Measurements from ENCODE around the gene HTATSF1.
A peak's percentile ranks its signal among the peaks of the same experiment; 100 is the strongest.

Gene HTATSF1, protein sequence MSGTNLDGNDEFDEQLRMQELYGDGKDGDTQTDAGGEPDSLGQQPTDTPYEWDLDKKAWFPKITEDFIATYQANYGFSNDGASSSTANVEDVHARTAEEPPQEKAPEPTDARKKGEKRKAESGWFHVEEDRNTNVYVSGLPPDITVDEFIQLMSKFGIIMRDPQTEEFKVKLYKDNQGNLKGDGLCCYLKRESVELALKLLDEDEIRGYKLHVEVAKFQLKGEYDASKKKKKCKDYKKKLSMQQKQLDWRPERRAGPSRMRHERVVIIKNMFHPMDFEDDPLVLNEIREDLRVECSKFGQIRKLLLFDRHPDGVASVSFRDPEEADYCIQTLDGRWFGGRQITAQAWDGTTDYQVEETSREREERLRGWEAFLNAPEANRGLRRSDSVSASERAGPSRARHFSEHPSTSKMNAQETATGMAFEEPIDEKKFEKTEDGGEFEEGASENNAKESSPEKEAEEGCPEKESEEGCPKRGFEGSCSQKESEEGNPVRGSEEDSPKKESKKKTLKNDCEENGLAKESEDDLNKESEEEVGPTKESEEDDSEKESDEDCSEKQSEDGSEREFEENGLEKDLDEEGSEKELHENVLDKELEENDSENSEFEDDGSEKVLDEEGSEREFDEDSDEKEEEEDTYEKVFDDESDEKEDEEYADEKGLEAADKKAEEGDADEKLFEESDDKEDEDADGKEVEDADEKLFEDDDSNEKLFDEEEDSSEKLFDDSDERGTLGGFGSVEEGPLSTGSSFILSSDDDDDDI

DNA sequence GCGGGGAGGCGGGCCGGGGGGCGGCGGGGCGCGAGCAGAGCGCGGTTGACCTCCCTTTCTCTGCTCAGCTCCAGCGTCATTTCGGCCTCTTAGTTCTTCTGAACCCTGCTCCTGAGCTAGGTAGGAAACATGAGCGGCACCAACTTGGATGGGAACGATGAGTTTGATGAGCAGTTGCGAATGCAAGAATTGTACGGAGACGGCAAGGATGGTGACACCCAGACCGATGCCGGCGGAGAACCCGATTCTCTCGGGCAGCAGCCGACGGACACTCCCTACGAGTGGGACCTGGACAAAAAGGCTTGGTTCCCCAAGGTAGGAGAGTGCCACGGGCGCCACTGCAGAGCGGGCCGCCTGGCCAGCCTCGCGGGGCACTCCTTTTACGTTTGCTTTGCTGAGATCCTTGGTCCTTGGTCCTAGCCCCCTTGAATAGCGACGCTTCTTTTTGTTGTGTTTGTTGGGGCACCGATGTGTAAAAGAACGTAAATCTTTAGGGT, at the start of gene HTATSF1:
HTATSF1 (plus strand) TSS at position 37 of the 497 bp plus-strand sequence; CDS start at position 130, 93 bp downstream.
- TF ChIP-seq, protein P1, sequence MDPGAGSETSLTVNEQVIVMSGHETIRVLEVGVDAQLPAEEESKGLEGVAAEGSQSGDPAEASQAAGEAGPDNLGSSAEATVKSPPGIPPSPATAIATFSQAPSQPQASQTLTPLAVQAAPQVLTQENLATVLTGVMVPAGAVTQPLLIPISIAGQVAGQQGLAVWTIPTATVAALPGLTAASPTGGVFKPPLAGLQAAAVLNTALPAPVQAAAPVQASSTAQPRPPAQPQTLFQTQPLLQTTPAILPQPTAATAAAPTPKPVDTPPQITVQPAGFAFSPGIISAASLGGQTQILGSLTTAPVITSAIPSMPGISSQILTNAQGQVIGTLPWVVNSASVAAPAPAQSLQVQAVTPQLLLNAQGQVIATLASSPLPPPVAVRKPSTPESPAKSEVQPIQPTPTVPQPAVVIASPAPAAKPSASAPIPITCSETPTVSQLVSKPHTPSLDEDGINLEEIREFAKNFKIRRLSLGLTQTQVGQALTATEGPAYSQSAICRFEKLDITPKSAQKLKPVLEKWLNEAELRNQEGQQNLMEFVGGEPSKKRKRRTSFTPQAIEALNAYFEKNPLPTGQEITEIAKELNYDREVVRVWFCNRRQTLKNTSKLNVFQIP (CRISPR knock-in tag; IDR thresholded peaks at IDR 0.05; ENCODE audit: borderline replicate concordance, low read depth): no peak
- TF ChIP-seq ARNTL (CRISPR knock-in tag; IDR thresholded peaks at IDR 0.05; ENCODE audit: borderline replicate concordance, low read depth) (no peak), ZNF8 (CRISPR knock-in tag; IDR thresholded peaks at IDR 0.05) (no peak), ZFP3 (CRISPR knock-in tag; IDR thresholded peaks at IDR 0.05) (no peak), ESRRG (CRISPR knock-in tag; IDR thresholded peaks at IDR 0.05) (no peak), OSR1 (CRISPR knock-in tag; IDR thresholded peaks at IDR 0.05) (no peak), BACH2 (CRISPR knock-in tag; IDR thresholded peaks at IDR 0.05; ENCODE audit: borderline replicate concordance) (no peak), ZNF565 (CRISPR knock-in tag; conservative IDR thresholded peaks at IDR 0.05; ENCODE audit: low read depth) (no peak), TCF4 (CRISPR knock-in tag; IDR thresholded peaks at IDR 0.05; ENCODE audit: borderline replicate concordance) (no peak), SNAI2 (CRISPR knock-in tag; IDR thresholded peaks at IDR 0.05) (no peak)
- TF ChIP-seq, protein P2, sequence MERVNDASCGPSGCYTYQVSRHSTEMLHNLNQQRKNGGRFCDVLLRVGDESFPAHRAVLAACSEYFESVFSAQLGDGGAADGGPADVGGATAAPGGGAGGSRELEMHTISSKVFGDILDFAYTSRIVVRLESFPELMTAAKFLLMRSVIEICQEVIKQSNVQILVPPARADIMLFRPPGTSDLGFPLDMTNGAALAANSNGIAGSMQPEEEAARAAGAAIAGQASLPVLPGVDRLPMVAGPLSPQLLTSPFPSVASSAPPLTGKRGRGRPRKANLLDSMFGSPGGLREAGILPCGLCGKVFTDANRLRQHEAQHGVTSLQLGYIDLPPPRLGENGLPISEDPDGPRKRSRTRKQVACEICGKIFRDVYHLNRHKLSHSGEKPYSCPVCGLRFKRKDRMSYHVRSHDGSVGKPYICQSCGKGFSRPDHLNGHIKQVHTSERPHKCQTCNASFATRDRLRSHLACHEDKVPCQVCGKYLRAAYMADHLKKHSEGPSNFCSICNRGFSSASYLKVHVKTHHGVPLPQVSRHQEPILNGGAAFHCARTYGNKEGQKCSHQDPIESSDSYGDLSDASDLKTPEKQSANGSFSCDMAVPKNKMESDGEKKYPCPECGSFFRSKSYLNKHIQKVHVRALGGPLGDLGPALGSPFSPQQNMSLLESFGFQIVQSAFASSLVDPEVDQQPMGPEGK (CRISPR knock-in tag; IDR thresholded peaks at IDR 0.05; ENCODE audit: borderline replicate concordance): no peak
- TF ChIP-seq, protein P3, sequence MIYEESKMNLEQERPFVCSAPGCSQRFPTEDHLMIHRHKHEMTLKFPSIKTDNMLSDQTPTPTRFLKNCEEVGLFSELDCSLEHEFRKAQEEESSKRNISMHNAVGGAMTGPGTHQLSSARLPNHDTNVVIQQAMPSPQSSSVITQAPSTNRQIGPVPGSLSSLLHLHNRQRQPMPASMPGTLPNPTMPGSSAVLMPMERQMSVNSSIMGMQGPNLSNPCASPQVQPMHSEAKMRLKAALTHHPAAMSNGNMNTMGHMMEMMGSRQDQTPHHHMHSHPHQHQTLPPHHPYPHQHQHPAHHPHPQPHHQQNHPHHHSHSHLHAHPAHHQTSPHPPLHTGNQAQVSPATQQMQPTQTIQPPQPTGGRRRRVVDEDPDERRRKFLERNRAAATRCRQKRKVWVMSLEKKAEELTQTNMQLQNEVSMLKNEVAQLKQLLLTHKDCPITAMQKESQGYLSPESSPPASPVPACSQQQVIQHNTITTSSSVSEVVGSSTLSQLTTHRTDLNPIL (CRISPR knock-in tag; IDR thresholded peaks at IDR 0.05; ENCODE audit: low read depth): no peak
- TF ChIP-seq, protein P4, sequence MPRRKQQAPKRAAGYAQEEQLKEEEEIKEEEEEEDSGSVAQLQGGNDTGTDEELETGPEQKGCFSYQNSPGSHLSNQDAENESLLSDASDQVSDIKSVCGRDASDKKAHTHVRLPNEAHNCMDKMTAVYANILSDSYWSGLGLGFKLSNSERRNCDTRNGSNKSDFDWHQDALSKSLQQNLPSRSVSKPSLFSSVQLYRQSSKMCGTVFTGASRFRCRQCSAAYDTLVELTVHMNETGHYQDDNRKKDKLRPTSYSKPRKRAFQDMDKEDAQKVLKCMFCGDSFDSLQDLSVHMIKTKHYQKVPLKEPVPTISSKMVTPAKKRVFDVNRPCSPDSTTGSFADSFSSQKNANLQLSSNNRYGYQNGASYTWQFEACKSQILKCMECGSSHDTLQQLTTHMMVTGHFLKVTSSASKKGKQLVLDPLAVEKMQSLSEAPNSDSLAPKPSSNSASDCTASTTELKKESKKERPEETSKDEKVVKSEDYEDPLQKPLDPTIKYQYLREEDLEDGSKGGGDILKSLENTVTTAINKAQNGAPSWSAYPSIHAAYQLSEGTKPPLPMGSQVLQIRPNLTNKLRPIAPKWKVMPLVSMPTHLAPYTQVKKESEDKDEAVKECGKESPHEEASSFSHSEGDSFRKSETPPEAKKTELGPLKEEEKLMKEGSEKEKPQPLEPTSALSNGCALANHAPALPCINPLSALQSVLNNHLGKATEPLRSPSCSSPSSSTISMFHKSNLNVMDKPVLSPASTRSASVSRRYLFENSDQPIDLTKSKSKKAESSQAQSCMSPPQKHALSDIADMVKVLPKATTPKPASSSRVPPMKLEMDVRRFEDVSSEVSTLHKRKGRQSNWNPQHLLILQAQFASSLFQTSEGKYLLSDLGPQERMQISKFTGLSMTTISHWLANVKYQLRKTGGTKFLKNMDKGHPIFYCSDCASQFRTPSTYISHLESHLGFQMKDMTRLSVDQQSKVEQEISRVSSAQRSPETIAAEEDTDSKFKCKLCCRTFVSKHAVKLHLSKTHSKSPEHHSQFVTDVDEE (CRISPR knock-in tag; IDR thresholded peaks at IDR 0.05): no peak
- TF ChIP-seq, protein P5, sequence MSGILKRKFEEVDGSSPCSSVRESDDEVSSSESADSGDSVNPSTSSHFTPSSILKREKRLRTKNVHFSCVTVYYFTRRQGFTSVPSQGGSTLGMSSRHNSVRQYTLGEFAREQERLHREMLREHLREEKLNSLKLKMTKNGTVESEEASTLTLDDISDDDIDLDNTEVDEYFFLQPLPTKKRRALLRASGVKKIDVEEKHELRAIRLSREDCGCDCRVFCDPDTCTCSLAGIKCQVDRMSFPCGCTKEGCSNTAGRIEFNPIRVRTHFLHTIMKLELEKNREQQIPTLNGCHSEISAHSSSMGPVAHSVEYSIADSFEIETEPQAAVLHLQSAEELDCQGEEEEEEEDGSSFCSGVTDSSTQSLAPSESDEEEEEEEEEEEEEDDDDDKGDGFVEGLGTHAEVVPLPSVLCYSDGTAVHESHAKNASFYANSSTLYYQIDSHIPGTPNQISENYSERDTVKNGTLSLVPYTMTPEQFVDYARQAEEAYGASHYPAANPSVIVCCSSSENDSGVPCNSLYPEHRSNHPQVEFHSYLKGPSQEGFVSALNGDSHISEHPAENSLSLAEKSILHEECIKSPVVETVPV (CRISPR knock-in tag; IDR thresholded peaks at IDR 0.05): no peak
- peak; percentile 43 for ATAC-seq

DNA sequence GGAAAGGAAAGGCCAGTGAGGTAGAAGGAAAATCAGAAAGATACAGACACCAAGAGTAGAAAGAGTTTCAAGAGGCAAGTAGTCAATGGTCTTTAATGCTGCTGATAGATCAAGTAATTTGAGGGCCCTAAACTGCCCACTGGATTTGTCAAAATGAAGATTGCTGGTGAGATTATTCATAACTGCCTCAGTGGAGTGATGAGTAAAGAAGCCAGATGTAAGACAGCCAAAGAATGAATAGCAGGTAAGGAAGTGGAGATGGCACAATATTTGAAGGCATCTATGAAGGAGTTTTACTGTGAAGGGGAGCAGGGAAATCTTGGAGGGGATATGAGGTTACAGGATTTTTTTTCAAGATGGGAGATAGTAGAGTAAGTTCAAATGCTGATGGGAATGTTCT, 49.4 kb upstream of the HTATSF1 start:
- TF ChIP-seq ZNF70 (CRISPR knock-in tag; IDR thresholded peaks at IDR 0.05) (no peak), CSDC2 (CRISPR knock-in tag; IDR thresholded peaks at IDR 0.05) (no peak)
- TF ChIP-seq, protein P1 (CRISPR knock-in tag; IDR thresholded peaks at IDR 0.05; ENCODE audit: borderline replicate concordance, low read depth): no peak
- ATAC-seq: no peak

Data from SK-N-SH treated with all-trans-retinoic acid at 6 μM for 48 hours (cell line).